ENCODE results near the gene CXCR2.
"Not testable (repeated sequence)": the region's sequence is repeated elsewhere in the genome, so short reads cannot be mapped to it uniquely, and the experiment has no call there.

CXCR2 gene

GRCh38 chr2:218125626-218126080 lies at the start of gene CXCR2:
CXCR2 (plus strand) TSS chr2:218126028; CDS start chr2:218134802, 8,774 bp downstream.
- no peak for DNase-seq (ENCODE audit: low read depth in 1 of 2, low spot score in 1 of 2)

GRCh38 chr2:218077464-218078216 lies 48.2 kb upstream of the CXCR2 start:
- no peak for DNase-seq (ENCODE audit: low read depth in 1 of 2, low spot score in 1 of 2)

DNA sequence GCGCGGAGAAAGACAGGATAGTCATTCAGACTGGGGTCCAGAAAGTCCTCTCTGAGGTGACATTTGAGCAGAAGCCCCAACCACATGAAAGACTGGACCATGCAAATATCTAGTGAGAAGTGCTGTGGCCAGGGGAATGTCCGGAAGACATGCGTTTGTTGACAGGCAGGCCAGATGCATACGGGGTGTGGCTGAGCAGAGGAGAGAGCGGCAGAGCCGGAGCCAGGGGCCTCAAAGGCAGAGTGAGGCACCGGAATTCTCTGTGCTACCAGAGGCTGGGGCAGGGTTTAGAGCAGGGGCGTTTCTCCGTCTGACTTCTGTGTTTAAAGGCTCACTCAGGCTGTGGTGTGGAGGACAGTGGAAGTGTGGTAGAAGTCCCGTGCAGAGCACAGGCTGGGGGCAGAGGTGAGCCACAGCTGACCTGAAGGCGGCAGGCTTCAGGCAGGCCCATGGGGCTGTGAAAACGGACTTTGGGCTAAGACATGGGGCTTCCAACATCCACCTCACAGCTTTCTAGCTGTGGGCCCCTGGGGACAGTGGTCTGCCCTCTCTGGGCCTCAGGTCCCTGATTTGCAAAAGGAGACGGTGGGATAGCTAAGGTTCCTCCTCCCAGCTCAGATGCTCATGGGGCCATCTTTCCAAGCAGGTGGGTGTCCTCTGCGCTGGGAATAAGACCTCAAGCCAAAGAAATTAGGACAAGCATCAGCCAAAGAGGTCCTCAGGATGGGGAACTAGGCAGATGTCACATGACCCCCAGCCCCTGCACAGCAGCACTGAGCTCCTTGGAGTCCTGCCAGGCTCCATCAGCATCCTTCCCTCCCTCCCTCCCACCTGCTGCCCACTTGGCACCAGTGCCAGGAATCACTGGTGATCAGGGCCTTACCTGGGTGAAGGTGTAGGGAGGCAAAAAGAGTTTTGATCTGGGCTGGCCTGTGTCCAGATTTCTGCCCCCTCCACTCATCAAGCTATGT lies 45.6 kb upstream of the CXCR2 start:
- no peak for DNase-seq (ENCODE audit: low read depth in 1 of 2, low spot score in 1 of 2)

- DNase-seq (ENCODE audit: low read depth in 1 of 2, low spot score in 1 of 2), result no peak
Observed at GRCh38 chr2:218081063-218081462, 44.8 kb upstream of the CXCR2 start.

DNA sequence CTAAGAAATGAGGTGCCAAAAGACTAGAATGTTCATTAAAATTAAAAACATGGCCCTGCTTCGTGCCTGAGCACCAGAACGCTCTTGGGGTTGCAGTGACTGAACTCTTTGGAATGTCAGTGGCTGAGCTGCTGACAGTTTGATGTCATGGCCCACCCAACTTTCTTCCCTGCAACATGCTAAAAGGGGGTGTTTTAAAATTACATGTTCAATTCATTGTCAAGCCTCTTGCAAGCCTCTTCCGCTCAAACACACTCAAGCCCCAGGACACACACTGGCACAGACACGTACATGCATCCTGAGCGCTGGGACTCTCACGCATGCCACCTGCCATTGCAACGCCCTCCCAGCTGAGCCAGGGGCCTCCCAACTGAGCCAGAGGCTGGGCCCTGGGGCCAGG lies 44.1 kb upstream of the CXCR2 start:
- no peak for DNase-seq (ENCODE audit: low read depth in 1 of 2, low spot score in 1 of 2)

DNA sequence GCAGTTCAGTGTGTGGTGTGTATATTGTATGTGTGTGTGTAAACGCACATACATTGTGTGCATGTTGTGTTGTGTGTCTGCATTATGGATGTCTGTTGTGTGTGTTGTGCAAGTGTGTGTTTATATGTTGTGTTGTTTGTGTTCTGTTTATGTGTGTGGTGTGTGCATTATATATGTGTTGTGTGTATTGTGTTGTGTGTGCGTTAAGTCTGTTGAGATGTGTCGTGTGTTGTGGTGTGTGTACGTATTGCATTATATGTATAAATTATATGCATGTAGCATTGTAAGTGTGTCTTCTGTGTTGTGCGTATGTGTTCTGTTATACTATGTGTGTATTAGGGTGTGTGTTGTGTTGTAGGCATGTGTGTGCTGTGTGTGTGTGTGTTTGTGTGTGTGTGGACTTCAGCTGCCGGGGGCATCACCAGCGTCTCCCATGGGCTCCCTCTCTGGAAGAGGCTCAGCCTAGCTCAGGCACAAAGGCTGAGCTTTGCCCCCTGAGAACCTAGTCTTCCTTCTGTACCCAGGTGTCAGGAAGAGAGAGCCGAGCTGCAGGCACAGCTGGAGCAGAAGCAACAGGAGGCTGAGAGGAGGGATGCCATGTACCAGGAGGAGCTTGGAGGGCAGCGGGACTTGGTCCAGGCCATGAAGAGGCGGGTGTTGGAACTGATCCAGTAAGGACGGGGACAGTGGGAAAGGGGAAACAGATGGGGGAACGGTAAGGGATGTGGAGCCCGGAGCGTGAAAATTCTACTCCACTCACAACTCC lies 43.1 kb upstream of the CXCR2 start:
- no peak for DNase-seq (ENCODE audit: low read depth in 1 of 2, low spot score in 1 of 2)

GRCh38 chr2:218083352-218083676 lies 42.5 kb upstream of the CXCR2 start:
- DNase-seq (ENCODE audit: low read depth in 1 of 2, low spot score in 1 of 2), result no peak

DNA sequence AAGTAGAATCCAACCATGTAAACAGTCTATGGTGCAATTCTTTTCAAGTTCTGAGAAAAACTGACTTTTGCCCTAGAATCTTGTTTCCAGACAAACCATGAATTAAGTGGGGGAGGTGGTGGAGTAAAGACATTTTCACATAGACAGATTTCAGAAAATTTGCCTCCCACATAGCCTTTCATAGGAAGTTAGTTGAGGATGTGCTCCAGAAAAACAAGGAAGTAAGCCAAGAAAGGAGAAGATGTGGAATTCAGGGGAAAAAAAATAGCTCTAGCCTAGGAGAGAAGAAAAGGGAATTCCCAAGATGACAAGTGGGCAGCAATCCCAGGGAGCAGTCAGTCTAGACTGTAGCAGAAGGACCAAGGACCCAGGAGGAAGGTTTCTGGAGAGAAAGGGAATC lies 39.4 kb upstream of the CXCR2 start:
- no peak for DNase-seq (ENCODE audit: low read depth in 1 of 2, low spot score in 1 of 2)

DNA sequence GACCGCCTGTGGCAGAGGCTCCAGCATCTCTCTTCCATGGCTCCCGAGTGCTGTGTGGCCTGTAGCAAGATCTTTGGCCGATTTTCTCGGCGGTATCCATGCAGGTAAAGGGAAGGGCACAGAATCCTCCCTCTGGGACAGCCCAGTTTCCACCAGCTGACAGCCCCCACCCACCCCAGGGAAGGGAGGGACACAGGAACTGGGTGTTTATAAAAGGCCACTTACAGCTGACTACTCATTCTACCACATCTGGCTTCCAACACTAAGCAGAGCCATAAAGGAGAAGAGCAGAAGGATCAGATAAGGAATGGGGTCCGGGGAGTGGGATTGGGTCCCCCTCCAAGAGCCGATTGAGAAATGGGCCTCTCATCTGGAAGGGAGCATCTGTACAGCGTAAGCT lies 36.6 kb upstream of the CXCR2 start:
- DNase-seq (ENCODE audit: low read depth in 1 of 2, low spot score in 1 of 2), result no peak

GRCh38 chr2:218091746-218092145 lies 34.1 kb upstream of the CXCR2 start:
- no peak for DNase-seq (ENCODE audit: low read depth in 1 of 2, low spot score in 1 of 2)

DNA sequence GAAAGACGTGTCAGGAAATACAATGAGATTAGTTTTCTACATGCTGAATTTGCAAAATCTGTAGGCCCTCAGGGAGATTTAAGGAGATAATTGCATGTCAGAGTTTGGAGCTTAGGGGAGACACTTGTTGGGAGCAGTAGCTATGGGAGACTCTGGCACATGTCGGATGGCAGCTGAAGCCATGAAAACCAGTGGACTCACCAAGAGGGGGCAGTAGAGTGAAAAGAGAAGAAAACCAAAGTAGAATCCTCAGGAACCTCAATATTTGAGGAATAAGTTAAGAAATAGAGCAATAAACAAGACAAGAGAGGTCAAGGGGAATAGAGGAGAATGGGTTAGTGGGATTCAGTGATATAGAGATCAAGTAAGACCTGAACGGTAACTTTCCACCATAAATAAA lies 31.9 kb upstream of the CXCR2 start:
- no peak for DNase-seq (ENCODE audit: low read depth in 1 of 2, low spot score in 1 of 2)

DNA sequence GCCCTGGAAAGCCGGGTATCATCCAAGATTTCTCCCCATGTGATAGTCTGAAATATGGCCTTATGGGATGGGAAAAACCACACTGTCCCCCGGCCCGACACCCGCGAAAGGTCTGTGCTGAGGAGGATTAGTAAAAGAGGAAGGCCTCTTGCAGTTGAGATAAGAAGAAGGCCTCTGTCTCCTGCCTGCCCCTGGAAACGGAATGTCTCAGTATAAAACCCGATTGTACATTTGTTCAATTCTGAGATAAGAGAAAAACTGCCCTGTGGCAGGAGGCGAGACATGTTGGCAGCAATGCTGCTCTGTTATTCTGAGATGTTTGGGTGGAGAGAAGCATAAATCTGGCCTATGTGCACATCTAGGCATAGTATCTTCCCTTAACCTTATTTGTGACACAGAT lies 30.0 kb upstream of the CXCR2 start:
- DNase-seq (ENCODE audit: low read depth in 1 of 2, low spot score in 1 of 2), result no peak

- DNase-seq (ENCODE audit: low read depth in 1 of 2, low spot score in 1 of 2), result no peak
Observed at GRCh38 chr2:218097975-218098374, 27.9 kb upstream of the CXCR2 start.

DNA sequence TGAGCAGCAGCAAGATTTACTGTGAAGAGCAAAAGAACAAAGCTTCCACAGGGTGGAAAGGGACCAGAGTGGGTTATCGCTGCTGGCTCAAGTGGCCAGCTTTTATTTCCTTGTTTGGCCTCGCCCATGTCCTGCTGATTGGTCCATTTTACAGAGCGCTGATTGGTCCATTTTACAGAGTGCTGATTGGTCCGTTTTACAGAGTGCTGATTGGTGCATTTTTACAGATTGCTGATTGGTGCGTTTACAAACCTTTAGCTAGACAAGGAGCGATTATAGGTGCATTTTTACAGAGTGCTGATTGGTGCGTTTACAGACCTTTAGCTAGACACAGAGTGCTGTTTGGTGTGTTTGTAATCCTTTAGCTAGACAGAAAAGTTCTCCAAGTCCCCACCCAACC lies 17.0 kb upstream of the CXCR2 start:
- DNase-seq (ENCODE audit: low read depth in 1 of 2, low spot score in 1 of 2), result not testable (repeated sequence)

GRCh38 chr2:218121789-218122188 lies 4.0 kb upstream of the CXCR2 start:
- not testable (repeated sequence) for DNase-seq (ENCODE audit: low read depth in 1 of 2, low spot score in 1 of 2)

DNA sequence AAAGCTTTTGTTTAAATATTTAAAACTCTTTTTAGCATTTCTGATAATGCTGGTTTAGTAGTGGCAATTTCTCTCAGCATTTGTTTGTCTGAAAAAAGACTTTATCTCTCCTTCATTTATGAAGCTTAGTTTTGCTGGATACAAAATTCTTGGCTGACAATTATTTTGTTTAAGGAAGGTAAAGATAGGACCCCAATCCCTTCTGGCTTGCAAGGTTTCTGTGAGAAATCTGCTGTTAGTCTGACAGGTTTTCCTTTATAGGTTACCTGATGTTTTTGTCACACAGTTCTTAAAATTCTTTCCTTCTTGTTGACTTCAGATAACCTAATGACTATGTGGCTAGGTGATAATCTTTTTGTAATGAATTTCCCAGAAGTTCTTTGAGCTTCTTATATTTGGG lies 3.5 kb upstream of the CXCR2 start:
- not testable (repeated sequence) for DNase-seq (ENCODE audit: low read depth in 1 of 2, low spot score in 1 of 2)

DNA sequence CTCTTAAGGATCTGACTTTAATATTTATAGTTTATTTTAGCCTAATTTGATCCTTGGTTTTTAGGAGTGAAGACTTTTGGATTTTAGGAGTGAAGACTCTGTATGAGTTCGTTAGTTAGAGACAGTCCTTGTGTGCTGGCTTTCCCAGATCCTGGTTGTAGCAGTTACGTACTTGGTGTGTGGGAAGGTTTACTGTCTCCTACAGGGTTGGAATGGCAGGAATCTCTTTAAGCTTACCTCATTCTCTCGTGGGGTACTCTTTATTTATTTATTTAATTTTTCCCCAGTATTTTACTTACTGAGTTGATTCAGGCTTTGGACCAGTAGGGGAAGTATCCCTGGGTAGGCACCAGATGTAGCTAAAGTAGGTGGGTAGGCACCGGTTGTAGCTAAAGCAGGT lies 1.8 kb upstream of the CXCR2 start:
- DNase-seq (ENCODE audit: low read depth in 1 of 2, low spot score in 1 of 2), result no peak

DNA sequence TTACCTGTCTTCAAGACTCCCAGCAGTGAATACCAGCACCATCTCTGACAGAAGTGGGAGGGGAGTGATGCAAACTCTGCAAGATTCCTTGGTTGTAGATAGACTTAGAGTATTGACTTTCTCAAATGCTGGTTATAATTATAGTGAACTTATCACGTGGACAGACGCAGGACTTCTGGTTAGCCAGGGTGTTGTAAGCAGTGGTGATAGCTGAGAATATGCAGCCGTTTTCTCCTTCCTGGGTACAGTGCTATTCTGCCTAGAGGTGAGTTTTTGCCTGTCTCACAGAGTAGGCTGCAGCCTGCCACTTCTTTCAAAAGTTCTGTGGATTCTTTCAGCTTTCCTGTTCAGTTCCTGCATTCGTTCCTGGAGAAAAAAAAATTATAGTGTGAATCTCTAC lies 733 bp upstream of the CXCR2 start:
- no peak for DNase-seq (ENCODE audit: low read depth in 1 of 2, low spot score in 1 of 2)

- no peak for DNase-seq (ENCODE audit: low read depth in 1 of 2, low spot score in 1 of 2)
Observed at GRCh38 chr2:218127929-218128455, 2.2 kb downstream of the CXCR2 start.

DNA sequence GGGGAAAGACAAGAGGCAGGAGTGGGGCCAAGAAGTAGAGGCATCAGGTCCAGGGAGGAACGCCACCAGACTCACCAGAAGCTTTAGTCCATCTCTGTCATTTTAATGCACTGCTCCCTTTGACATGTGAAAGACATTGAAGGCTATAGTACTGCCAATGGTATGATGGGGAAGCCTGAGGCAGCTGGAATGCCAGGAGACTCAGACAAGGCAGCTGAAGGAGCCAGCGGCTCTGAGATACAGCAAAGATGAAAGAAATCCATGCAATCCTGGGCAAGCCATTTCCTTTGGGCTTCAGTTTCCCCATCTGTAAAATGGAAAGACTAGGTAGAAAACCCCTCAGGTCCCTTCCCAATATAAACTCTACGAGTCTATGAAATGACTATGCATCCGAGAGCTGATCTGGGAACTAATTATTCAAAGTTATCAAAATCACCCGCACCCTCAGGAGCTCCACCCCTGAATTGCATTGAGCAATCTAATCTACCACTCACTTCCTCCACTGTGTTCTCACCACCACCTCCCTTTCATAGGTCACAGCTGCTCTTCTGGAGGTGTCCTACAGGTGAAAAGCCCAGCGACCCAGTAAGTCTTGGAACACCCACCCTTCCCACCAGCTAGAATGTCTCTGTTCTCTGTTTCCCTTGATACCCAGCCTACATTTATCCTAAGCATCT lies 3.1 kb downstream of the CXCR2 start:
- no peak for DNase-seq (ENCODE audit: low read depth in 1 of 2, low spot score in 1 of 2)

Data from activated T-helper 1 cell treated with anti-CD3 and anti-CD28 coated beads, Interleukin-2, amount 50 U/mL, for 16 hours (primary cell).